Mononuclear cell (primary cell): ENCODE data around the gene ENDOD1. TPM values are rescaled to one million over a fixed set of nuclear protein-coding genes. Genes with fewer than 3 reads are reported as not detected.

Source experiments
- total RNA-seq: library from RNA; depleted of rRNA; stranded (reverse); fragments of >200 nt; gene quantifications from one replicate; pipeline ENCODE4 v1.2.3, GENCODE V29; 2012

Gene ENDOD1
- total RNA-seq, 1 donor, result 20.9 TPM

Other genes starting within 250 kb of the ENDOD1 start
- 89.5 TPM for gene CWC15, start 116.3 kb upstream of the ENDOD1 start, total RNA-seq
- 0.42 TPM for gene KDM4D, start 116.1 kb upstream of the ENDOD1 start, total RNA-seq
- gene KDM4E, start 64.6 kb upstream of the ENDOD1 start, total RNA-seq, result not detected
- not detected for gene KDM4F, start 40.4 kb upstream of the ENDOD1 start, total RNA-seq
- gene SRSF8, start 22.9 kb upstream of the ENDOD1 start, total RNA-seq, result 43.7 TPM
- gene SESN3, start 141.4 kb downstream of the ENDOD1 start, total RNA-seq, result 105 TPM